ENCODE measurements around the gene GPANK1. TPM values are rescaled to one million over a fixed set of nuclear protein-coding genes. Genes with fewer than 3 reads are reported as not detected.

The GPANK1 gene
- total RNA-seq, 1 donor from 2014 or later, result 12.9 TPM

DNA sequence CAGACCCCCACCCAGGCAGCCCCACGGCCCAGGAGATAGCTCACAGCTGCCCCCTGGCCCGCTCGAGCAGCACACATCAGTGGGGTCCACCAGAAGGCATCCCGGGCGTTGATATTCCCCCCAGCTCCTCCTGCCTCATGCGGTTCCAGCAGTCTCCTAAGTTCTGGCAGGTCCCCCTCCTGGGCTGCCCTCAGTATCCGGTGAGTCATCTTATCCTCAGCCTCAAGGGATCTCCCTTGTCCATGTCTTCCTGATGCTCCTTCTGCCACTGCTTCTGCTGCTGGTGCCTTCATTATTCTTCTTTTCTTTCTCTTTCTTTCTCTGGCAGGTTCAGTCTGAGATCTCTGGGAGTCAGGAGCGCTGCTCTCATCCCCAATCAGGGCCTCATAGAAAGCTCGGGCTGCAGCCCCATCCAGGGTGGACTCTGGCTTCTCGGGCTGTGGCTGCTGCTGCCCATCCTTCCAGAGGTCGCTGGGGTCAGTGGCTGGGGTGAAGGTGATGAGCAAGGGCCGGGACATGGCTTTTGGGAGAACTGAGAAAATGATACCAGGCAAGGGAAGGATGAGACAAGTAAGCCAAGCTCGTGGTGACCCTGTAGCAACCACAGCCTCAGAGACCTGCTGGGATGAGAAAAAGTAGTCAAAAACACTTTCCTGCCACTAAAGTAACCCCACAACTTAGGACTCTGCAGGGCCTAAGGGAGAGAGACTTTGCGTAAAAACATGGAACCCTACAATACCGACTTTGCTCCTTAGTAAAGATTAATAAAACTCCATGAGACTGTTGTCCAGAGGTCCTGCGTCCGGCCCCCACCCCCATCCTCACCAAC is 622 bp downstream of the GPANK1 start:
- DNase-seq (ENCODE audit: low read depth), result peak; percentile 75

DNA sequence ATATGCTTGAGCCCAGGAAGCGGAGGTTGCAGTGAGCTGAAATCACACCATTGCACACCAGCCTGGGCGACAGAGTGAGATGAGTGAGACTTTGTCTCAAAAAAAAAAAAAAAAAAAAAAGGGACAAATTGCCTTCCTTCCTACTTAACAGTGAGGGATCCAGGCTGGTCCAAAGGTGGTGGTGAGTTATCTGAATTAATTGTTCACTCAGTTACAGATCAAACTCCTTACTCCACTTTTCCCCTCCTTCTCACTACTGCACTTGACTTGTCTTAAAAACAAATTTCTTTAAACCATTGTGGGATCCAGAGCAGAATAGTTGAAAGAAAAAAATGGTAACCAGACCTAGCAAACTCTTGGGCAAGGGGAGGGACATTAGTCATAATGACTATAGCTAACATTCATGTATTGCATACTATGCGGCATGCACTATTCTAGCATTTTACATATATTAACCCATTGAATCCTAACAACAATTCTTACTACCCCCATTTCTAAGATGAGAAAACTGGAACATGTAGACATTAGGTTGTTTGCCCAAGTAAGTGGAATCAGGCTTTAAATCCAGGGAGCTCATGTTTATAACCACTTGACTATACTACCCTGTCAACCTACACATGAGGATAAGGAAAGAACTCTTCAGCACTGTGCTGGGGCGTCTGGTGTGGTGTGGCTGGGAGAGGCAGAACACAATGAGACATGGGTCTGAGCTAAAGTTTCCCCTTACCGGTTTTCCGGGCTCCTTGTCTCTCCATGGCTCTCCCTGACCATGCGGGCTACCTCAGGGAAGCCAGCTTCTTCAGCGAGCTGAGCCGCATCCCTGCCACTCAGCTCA is 1.5 kb downstream of the GPANK1 start:
- DNase-seq (ENCODE audit: low read depth), result no peak

DNA sequence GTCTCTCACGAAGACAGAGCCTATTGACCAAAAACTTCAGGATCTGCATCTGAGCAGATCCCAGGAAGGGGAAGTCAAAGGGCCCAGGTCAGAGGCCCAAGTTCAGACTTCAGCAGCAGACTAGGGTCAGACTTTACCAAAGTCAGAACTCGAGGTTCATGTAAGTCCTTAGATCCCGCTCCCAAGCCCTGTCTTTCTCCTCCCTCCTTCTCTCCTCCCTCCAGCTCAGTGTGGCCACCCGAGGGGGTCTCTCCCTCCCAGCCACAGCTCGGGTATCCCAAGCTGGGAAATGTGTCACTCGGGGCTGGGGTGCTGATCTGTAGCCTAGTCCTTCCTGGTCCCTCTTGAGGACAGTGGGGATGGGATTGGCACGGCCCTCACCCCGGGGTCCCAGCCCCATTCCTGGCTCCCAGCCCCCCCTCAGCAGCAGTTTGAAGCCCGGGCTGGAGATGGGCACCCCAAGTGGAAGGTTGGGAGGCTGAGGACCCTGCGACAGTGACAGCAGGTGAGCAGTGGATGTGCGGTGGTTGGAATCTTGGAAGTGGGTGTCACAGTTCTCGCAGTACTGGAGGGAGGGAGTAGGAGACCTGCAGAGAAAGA is 2.6 kb downstream of the GPANK1 start:
- no peak for DNase-seq (ENCODE audit: low read depth)

DNA sequence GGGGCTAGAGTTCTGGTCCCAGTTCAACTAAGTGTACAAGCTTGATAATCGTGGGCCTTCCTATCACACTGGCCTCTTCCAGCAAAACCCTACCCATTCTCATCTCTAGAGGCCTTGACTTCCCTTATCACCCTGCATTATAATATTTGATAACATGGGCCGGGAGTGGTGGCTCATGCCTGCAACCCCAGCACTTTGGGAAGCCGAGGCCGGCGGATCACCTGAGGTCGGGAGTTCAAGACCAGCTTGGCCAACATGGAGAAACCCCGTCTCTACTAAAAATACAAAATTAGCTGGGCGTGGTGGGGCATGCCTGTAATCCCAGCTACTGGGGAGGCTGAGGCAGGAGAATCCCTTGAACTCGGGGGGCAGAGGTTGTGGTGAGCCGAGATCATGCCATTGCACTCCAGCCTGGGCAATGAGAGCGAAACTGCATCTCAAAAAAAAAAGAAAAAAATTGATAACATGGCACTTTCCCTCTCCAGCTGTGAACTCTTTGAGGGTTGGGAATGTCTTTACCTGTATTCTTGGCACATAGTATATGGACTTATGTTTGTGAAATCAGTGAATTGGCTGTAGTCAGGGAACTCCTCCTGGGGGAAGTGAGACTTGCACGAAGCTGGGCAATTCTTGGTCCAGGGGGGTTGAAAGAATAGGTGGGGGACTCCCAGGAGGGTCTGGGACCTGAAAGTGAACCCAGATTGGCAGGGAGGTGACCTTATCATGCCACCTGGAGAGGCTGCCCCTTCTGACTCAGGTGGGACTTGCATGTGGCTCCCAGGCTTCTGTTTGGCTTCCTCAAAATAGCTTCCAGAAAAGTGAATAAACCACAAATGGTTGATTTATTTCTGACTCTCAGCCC is 3.3 kb downstream of the GPANK1 start:
- DNase-seq (ENCODE audit: low read depth), result no peak

DNA sequence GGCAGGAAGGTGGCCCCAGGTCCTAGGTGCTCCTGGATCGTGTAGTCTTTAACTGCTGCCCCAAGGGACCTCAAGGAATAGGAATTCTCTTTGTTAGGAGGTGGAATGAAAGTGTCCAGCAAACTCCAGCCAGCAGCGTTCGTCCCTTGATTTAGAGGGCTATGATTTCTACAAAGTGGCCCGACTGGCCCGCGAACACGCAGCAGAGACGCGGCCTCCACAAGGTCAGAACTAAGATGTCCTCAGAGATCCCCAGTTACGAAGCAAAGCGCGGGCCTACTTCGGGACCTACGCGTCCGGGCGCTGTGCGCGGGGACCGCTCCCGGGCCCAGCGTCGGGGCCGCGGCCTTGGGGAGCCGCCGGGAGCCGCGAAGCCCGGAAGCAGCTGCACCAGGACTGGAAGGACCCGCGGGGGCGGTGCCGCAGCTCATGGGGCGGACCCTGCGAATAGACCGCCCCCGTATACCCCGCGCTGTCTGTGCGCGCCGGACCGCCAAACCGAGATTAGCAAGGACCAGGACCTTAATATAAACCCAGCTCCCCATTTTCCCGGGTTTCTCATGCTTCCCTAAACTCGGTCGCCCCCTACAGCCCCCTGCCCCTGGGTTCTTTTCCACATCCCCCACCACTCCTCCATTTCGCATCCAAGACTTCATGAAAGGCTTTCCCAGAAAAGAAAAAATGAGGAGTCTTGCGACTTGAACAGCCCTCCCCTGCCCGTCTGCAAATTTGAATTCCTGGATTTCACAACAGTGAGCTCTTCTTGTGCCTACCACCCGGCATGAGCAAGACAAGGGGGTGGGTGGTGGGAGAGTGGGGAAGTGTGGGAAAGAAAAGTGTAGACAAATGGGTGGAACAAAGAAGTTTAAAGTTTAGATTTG is 4.2 kb downstream of the GPANK1 start, which contains the start of gene C6orf47:
C6orf47 (minus strand) TSS at position 398 of the 881 bp plus-strand sequence. CDS start 831 bp downstream, outside the sequence.
- peak; percentile 84 for DNase-seq (ENCODE audit: low read depth)

DNA sequence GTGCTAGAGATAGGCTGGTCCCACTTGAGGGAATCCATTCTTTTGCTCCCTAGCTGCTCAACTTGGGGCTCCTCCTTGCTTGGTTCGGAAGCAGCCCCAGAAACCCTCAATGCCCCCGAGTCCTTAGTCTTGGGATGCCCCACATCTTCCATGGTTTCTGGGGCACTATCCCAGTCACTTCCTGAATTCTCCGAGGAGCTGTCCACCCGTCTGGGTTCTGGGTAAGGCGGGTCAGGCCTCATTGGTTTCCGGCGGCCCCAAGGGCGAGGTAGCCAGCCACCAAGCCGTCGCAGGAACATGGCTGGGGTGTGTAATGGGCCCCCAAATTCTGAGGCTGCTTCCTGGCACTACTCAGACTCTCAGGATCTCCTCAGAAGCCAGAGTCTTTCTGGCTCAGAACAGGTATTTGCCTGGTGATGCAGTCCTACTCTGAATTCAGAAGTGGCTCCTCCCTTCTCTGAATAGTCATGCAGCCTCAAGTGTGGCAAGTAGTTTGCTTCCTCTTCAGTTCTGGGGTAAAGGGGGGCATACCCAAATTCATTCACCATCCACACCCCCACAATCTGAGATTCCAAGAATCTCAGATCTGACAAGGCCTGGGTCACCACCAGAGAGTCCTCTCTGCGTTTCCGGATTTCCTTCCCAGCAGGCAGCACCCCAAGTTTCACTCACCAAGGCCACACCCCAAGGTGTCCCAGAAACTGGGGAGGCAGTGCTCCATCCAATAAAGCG is 5.0 kb downstream of the GPANK1 start:
- DNase-seq (ENCODE audit: low read depth), result peak; percentile 42

DNA sequence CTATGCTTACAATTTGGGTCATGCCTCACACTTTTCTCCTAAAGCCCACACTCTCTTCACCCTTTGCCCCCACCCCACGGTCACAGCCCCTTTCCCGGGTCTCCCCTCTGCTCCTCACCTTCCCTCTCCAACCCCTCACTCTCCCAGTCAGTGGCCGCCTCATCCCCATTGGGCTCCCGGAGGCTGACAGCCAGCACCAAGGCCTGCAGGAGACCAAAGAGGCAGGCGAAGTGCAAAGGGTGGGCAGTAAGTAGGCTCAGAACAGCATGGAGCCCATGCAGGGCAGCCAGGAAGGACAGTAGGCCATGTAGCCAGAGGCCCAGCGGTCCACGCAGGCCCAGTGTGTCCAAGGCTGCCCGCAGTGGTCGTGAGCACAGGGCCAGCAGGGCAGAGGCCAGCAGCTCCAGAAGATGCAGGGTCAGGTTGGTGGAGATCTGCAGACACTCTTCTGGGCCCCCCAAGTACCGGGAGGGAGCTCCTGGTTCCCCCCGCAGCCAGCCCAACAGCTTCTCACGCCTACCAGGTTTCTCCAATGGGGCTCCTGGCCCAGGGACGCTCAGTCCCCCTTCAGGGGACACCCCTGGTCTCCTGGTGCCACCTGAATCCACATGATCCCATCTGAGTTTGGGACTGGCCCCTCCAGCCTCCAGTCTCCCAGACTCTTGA is 5.7 kb downstream of the GPANK1 start:
- DNase-seq (ENCODE audit: low read depth), result no peak

DNA sequence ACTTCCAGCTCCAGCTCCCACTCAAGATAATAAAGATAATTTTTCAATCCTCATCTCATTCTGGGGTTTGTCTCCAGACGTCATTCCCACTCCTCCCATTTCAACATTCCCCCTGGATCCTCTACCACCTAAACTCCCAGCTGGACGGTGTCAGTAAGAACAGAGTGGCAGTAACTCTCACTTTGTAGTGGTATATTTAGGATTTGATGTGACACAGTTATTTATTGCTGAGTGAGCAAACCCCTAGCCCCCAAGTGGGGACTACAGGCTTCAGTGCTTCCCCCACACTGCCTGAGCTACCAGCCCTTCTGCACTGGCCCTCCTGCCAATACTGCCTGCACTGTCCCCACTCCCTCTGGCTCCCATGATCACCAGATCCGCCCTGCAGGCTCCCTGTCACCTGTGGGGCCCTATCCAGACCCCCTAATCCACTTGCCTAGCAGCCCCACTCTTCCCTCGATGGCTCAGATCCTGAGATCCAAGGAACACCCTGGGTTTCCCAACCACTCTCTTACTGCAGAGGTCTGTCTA is 6.6 kb downstream of the GPANK1 start:
- DNase-seq (ENCODE audit: low read depth), result no peak

DNA sequence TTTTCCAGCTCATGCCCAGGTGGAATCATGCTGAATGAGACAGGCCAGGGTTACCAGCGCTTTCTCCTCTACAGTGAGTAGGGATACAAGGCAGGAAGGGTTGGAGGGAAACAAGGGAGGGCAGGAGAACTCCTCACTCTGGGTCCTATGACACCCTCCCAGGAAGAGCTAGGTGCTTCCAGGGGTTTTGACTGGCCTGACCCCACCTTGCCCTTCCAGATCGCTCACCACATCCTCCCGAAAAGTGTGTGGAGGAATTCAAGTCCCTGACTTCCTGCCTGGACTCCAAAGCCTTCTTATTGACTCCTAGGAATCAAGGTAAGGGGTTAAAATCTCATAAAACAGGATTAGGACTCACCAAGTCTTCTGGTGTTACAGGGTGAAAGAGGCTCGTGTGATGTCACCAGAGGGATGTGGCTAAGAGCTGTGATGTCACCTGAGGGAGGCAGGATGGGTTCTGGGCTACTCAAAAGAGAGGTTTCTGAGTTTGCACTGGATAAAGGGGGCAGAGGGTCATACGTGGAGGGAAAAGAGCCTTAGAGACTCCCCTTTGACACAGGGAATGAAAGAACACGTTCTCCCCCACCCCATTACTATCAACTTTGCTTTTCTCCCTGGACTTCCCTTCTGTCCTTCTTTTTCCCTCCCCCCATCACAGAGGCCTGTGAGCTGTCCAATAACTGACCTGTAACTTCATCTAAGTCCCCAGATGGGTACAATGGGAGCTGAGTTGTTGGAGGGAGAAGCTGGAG is 7.2 kb downstream of the GPANK1 start:
- DNase-seq (ENCODE audit: low read depth), result no peak

DNA sequence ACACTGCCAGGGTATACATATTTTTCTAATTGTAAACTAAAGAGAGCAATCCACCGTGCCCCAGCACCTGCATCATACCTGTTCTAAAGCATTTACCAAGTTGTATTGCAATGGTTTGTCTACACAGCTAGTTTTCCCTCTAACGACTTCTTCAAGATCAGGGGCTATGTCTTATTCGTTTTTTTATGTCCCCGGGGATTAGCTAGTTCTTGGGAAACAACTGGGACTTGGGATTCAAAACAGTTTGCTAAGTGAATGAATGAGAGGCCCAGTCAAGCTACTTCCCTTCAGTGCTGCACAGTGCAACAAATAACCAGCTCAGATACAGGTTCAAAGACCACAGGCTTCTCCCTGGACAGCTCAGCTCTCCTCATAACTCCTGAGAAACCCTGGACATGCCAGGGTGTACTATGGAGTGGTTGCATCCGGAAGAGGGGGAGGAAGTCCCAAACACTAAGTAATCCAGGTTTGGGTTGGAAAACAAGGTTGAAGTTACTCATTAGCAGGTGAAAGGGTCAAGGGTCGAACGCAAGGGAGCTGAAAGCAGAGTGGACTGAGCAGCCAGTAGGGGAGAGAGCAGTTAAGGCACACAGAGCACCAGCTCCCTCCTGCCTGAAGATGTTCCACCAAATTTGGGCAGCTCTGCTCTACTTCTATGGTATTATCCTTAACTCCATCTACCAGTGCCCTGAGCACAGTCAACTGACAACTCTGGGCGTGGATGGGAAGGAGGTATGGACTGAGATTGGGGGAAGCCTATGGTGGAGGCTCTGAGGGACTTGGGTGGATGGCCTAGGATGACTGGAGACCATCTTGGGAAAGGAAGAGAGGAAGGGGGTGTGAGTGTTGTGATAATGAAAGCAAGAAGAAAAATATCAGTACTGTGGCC is 9.2 kb downstream of the GPANK1 start, which contains the start of gene APOM:
APOM (plus strand) TSS at position 546 of the 889 bp plus-strand sequence; CDS start at position 619, 73 bp downstream.
- no peak for DNase-seq (ENCODE audit: low read depth)

DNA sequence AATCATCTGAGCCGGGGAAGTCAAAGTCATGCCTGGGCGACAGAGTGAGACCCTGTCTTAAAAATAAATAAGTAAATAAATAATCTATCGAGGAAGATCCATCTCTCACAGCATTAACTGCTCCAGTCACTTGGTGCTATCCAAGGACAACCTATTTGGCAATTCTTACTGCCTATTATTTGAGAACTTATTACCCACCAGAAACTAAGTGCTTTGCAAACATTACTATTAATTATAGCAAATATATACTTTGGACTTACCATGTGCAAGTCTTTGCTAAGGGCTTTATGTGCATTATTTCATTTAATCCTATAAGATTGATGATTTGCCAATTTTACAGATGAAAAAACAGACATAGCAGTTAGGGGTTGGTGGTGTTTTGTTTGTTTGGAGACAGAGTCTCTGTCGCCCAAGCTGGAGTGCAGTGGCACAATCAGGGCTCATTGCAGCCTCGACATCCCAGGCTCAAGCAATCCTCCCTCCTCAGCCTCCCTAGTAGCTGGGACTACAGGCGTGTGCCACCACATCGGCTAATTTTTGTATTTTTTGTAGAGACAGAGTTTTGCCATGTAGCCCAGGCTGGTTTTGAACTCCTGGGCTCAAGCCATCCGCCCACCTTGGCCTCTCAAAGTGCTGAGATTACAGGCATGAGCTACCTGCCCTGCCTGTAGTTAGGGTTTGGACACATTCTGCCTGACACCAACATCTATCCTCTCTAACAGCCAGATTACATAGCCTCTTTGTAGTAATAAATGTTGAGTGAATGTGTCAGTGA is 10.0 kb downstream of the GPANK1 start:
- DNase-seq (ENCODE audit: low read depth), result no peak

DNA sequence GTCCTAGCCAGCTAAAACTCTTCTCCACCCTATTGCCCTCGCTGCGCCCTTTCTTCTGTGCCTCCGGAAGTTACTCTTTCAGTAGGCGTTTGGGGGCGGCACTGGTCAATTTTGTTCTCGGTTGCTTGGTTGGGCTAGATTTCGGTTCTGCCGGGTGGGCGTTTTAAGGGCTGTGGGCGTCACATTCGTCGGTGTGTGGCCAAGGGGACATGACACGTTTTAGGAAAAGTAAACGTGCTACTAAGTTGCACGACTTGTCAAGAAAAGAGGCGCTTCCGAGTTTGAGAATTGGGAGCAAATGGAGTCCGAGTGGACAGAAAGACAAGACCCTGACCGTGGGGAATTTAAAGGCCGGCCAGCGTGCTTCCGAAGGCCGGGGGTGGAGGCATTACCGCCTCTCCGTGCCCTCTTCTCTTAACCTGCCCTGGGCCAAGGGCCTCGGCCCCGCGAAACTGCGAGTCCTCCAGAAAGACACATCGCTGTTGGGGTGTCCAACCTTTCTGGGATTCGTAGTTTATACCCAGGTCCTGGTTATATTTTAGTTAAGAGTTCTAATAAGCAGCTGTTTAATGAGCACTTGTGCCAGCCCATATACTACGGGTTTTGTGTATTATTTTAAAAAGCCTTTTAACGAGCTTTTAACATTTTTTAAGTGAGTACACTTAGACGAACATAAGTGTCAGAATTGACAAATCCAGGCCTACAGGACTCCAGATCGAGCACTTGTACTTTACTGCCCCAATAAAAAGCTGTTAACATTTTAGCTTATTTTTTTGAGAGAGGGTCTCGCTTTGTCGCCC is 11.7 kb downstream of the GPANK1 start:
- no peak for DNase-seq (ENCODE audit: low read depth)

DNA sequence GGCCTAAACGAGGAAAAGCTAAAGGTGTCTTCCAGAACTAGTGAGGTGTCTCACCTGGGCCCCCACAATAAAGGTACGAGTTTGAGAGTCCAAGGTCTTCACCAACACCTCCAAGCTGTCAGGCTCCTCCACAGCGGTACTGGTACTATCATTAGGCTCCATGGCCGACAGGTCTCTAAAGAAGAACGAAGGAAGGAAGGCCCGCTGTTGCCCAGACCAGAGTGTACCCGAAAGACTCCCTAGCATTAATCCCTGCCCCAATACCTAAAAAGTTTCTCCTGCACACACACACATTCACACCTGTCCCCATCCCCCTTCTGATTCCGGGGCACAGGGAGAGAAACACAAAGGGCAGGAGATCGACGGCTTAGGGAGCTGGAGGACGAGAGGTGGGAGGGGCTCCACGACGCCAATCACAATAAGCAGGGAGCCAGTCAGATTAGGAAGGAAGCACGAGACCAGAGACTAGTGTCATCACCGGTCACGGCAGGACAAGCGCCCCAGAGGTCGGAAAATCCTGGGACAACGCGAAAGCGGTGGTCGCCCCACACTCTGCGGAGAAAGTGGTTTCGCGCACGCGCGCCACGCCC is 13.1 kb downstream of the GPANK1 start:
- peak; percentile 83 for DNase-seq (ENCODE audit: low read depth)

DNA sequence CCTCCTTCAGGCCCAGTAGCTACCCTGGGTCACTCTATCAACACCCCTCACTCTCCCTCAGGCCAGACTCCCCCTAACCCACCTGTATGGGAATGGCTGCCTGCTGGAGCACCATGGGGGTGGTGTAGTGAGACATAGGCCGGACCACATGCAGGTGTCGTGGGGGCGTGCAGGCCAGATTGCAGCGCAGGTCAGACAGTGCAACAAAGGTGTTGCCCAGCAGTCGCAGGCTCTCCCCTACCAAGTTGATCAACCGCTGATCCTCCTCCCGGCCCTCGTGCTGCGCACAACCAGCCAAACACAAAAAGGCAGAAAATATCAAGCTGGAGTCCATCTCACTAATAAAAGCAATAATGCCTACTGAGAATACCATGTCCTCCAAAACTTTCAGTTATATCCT is 19.5 kb downstream of the GPANK1 start:
- no peak for DNase-seq (ENCODE audit: low read depth)

Measured in myocyte (in vitro differentiated cells).